Measurements from ENCODE around the gene PTK7. TPM values are rescaled to one million over a fixed set of nuclear protein-coding genes. Genes with fewer than 3 reads are reported as not detected.

The PTK7 gene
- total RNA-seq, 1 donor from 2014 or later, result 308 TPM

DNA sequence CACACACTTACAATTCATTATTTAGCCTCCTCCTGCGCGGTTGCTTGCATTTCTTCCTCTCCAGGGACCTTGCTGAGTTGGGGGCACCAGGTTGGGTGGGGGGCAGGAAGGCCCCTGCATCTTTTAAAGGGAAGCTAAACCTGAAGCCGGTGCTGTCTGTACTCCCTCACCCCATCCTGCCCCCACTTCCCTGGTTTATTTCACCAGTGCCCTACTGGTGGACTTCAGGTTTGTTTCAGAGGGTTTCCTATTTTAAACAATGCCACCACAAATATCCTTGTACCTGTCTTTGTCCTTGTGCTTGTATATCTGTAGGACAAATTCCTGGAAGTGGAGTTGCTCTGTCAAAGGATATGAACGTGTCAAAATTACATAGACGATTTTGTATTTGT, 21.0 kb downstream of the PTK7 start:
- DNase-seq (ENCODE audit: low spot score in 2 of 2, unreplicated experiment in 2 of 2), result no peak
- Mint-ChIP-seq H3K36me3 (peaks cover 2% of the 10 kb centered on the region), H3K27me3 (ENCODE audit: low read depth) (no peaks in the 10 kb centered on the region), H3K4me1 (peaks cover 55% of the 10 kb centered on the region), H3K9me3 (no peaks in the 10 kb centered on the region), H3K4me3 (no peak overlapping the region), H3K27ac (peak overlapping the region; percentile 94)
- TF ChIP-seq CTCF (IDR thresholded peaks at IDR 0.05; ENCODE audit: unreplicated experiment), result no peak

GRCh38 chr6:43097502-43097901, 21.4 kb downstream of the PTK7 start:
- H3K36me3 Mint-ChIP-seq, result peaks cover 2% of the 10 kb centered on the region
- H3K27ac Mint-ChIP-seq, result peak overlapping the region; percentile 94
- H3K4me3 Mint-ChIP-seq, result no peak overlapping the region
- H3K27me3 Mint-ChIP-seq (ENCODE audit: low read depth), result no peaks in the 10 kb centered on the region
- no peak for TF ChIP-seq CTCF (IDR thresholded peaks at IDR 0.05; ENCODE audit: unreplicated experiment)
- DNase-seq (ENCODE audit: low spot score in 2 of 2, unreplicated experiment in 2 of 2), result no peak
- peaks cover 52% of the 10 kb centered on the region for H3K4me1 Mint-ChIP-seq
- H3K9me3 Mint-ChIP-seq, result no peaks in the 10 kb centered on the region

DNA sequence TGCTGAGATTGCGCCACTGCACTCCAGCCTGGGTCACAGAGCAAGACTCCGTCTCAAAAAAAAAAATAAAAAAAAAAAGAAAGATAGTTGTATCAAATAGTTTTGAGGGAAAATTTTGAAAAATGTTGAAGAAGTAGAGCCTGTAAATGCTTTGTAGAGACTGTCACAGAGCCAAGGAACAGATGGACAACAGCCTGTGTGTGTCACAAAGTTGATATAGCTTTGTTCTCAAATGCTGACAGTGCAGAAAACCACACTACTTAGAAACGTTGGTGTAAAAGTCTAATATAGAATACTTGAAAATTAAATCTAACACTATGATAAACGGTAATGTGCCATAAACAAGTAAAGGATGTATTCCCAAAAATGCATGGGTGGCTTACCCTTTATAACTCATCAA, 25.4 kb downstream of the PTK7 start:
- no peak for TF ChIP-seq CTCF (IDR thresholded peaks at IDR 0.05; ENCODE audit: unreplicated experiment)
- H3K4me1 Mint-ChIP-seq, result peaks cover 31% of the 10 kb centered on the region

DNA sequence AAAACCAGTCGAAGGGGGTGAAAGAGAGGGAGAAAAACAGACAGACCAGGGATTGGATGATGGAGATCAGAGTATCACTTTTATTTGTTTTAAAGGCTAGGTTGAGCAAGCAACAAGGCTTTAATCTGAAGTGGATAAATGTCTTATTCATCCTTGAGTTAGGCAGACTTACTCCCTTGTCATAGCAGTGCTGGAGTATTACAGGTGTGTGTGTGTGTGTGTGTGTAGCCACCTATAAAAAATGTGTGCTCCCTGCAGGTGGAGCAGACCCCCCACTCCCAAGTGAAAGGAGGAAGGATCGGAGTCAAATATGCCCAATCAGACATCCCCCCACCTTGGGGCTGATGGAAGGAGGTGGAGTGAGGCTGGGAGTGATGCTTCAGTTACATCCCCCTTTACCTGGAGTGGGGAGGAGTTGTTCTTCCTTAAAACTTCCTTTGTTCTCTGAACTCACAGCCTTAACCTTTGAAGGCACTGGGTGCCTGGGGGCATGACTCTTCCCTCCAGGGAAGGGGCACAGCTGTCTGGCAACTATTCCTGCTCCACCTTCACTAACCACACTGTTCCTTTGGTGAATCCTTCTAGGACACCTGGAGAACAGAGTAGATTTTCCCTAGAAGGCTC, 27.3 kb downstream of the PTK7 start:
- peaks cover 5% of the 10 kb centered on the region for H3K36me3 Mint-ChIP-seq
- no peak for TF ChIP-seq CTCF (IDR thresholded peaks at IDR 0.05; ENCODE audit: unreplicated experiment)
- H3K4me3 Mint-ChIP-seq, result no peak overlapping the region
- H3K9me3 Mint-ChIP-seq, result no peaks in the 10 kb centered on the region
- no peak for DNase-seq (ENCODE audit: low spot score in 2 of 2, unreplicated experiment in 2 of 2)
- H3K4me1 Mint-ChIP-seq, result peaks cover 13% of the 10 kb centered on the region
- H3K27ac Mint-ChIP-seq, result peak overlapping the region; percentile 83
- H3K27me3 Mint-ChIP-seq (ENCODE audit: low read depth), result no peaks in the 10 kb centered on the region

More for the DNA sequence above, 25.4 kb downstream of the PTK7 start:
- H3K9me3 Mint-ChIP-seq, result no peaks in the 10 kb centered on the region
- H3K27me3 Mint-ChIP-seq (ENCODE audit: low read depth), result no peaks in the 10 kb centered on the region
- no peaks in the 10 kb centered on the region for H3K36me3 Mint-ChIP-seq
- H3K4me3 Mint-ChIP-seq, result no peak overlapping the region
- DNase-seq (ENCODE audit: low spot score in 2 of 2, unreplicated experiment in 2 of 2), result no peak
- H3K27ac Mint-ChIP-seq, result no peak overlapping the region

DNA sequence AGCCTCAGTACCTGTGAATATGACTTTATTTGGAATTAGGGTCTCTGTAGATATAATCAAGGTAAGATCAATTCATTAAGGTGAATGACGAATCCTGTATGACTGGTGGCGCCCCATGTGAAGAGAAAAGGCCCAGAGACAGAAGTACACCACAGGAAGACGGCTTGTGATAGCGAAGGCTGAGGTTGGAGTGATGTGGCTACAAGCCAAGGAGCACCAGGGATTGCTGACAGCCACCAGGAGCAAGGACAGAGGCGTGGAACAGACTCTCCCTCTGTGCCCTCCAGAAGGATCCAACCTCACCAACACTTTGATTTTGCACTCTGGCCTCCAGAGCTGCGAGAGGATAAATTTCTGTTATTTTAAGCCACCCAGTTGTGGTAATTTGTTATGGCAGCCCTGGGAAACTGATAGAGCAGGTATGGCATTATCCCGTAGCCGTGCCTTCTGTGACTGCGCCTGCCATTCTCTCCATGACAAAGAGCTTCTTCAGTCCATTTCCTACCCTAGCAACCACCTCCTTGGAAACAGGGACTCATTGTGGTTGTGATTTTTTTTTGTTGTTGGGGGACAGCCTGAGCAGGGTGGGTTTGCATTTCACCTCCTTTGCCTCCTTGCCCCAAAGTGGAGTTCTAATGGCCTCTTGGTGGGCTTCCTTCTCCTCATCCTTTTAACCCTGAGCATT, 29.6 kb downstream of the PTK7 start:
- no peak overlapping the region for H3K27ac Mint-ChIP-seq
- no peak for DNase-seq (ENCODE audit: low spot score in 2 of 2, unreplicated experiment in 2 of 2)
- H3K36me3 Mint-ChIP-seq, result peaks cover 5% of the 10 kb centered on the region
- TF ChIP-seq CTCF (IDR thresholded peaks at IDR 0.05; ENCODE audit: unreplicated experiment), result no peak
- H3K27me3 Mint-ChIP-seq (ENCODE audit: low read depth), result no peaks in the 10 kb centered on the region
- H3K4me1 Mint-ChIP-seq, result peaks cover 13% of the 10 kb centered on the region
- H3K4me3 Mint-ChIP-seq, result no peak overlapping the region
- no peaks in the 10 kb centered on the region for H3K9me3 Mint-ChIP-seq

Data from mesothelial cell of epicardium (in vitro differentiated cells).